Activated naive CD4-positive, alpha-beta T cell treated with anti-CD3 and anti-CD28 coated beads, Interleukin-2, amount 50 U/mL, for 72 hours (primary cell): ENCODE results near the gene CD9. TPM values are rescaled to one million over a fixed set of nuclear protein-coding genes. Genes with fewer than 3 reads are reported as not detected.
"Not testable (repeated sequence)": the region's sequence is repeated elsewhere in the genome, so short reads cannot be mapped to it uniquely, and the experiment has no call there.

Source experiments
- ATAC-seq, 2 donors: fragments of 150-1000 bp; cut with Tn5 transposase; 2 replicates each; pipeline ENCODE4 v1.10.0; 2021; ENCODE audit warnings: mild to moderate bottlenecking in 2 of 2, moderate library complexity in 2 of 2
- DNase-seq, 2 donors: peaks; one replicate each; pipeline ENCODE4 v3.0.0; 2021 to 2022; ENCODE audit warnings: low spot score in 2 of 2
- H3K27ac Mint-ChIP-seq, 2 donors: one replicate each; pipeline ENCODE4 v1.8.0; 2022; ENCODE audit warnings: mild to moderate bottlenecking in 2 of 2, mixed read lengths in 2 of 2
- H3K36me3 Mint-ChIP-seq, 2 donors: one replicate each; pipeline ENCODE4 v1.8.0; 2022; ENCODE audit warnings: mixed read lengths in 2 of 2
- H3K9me3 Mint-ChIP-seq, 2 donors: one replicate each; pipeline ENCODE4 v1.8.0; 2022; ENCODE audit warnings: mixed read lengths in 2 of 2
- total RNA-seq, 2 donors: library from RNA; stranded (reverse); gene quantifications; one replicate each; pipeline ENCODE4 v1.2.3, GENCODE V29; 2022

CD9 gene
- total RNA-seq, 2 donors from 2014 or later, result 3.4 to 27.0 TPM

DNA sequence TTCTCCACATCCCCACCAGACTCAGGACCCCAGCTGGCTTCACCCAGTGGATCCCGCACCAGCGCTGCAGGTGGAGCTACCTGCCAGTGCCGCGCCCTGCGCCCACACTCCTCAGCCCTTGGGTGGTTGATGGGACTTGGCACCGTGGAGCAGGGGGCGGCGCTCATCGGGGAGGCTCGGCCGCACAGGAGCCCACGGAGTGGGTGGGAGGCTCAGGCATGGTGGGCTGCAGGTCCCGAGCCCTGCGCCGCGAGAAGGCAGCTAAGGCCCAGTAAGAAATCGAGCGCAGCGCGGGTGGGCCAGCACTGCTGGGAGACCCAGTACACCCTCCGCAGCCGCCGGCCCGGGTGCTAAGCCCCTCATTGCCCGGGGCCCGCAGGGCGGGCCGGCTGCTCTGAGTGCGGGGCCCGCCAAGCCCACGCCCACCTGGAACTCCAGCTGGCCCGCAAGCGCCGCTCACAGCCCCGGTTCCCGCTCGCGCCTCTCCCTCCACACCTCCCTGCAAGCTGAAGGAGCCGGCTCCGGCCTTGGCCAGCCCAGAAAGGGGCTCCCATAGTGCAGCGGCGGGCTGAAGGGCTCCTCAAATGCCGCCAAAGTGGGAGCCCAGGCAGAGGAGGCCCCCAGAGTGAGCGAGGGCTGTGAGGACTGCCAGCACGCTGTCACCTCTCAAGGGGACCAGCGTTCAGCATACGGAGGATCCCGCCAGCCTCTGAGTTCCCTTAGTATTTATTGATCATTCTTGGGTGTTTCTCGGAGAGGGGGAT lies 9.3 kb upstream of the CD9 start:
- DNase-seq, H3K36me3 Mint-ChIP-seq, H3K27ac Mint-ChIP-seq, H3K9me3 Mint-ChIP-seq, ATAC-seq: not testable (repeated sequence)

DNA sequence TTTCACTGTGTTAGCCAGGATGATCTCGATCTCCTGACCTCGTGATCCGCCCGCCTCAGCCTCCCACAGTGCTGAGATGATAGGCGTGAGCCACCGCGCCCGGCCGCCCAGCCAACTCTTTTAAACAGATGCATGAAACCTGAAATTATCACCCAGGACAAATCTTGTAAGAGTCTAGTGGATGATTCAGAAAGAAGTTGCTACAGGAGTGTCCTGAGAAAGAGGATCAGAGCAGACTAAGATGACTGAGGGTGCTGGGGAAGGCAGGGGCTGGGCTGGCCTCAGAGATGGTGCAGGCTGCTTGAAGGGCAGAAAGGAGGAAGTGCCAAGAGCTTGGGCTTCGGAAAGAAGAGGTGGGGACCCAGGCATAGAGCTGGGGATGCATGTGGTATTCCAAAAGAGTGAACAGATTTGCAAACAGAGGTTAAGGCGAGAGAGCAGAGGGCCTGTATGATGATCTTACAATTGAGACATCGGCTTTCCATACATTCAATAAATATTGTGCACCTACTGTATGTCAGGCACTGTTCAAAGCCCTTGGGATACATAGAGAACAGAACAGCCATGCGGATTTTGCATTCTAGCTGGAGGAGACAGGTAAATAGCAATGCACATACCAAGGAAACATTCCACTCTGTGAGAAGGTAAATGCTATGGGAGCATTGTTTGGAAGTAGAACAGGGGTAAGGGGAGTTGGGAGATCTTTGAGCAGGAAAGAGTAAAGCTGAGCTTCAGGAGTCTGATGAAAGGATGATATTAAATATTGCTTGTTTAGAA lies 7.4 kb upstream of the CD9 start:
- DNase-seq, result no peak
- ATAC-seq, result no peak
- Mint-ChIP-seq H3K9me3 (no peaks in the 10 kb centered on the region), H3K36me3 (no peaks in the 10 kb centered on the region), H3K27ac (no peak overlapping the region)

DNA sequence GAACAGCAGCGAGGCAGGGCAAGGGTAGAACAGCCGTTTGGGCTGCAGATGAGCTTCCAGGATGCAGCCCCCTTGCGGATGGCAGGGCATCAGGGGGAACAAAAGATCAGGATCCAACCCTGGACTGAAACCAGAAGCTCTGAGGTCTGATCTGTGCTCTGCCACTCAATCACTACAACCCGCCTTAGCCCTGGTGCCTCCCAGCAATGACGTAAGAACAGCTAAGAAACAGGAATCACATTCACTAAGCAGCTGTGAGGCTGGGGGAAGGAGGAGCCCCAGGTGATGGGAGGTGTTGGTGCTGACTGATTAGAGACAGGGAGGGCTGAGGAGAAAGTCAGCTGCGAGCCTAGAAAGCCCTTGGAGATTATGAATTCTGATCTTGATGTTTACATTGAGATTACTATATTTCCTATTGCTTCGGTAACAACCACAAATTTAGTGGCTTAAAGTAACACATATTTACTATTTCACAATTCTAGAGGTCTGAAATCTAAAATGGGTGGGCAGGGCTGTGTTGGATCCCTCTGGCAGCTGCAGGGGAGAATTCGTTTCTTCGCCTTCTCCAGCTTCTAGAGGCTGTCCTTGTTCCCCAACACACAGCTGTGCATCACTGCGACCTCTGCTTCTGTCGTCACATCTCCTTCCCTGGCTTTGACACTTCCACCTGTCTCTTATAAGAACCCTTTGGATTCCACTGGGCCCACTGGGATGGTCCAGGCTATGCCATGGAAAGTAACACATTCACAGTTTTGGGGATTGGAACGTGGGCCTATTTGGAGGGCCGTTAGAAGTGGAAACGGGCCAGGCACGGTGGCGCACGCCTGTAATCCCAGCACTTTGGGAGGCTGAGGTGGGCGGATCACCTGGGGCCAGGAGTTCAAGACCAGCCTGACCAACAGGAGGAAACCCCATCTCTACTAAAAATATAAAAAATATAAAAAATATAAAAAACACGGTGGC lies 6.1 kb upstream of the CD9 start:
- DNase-seq, result no peak
- H3K36me3 Mint-ChIP-seq, result no peaks in the 10 kb centered on the region

DNA sequence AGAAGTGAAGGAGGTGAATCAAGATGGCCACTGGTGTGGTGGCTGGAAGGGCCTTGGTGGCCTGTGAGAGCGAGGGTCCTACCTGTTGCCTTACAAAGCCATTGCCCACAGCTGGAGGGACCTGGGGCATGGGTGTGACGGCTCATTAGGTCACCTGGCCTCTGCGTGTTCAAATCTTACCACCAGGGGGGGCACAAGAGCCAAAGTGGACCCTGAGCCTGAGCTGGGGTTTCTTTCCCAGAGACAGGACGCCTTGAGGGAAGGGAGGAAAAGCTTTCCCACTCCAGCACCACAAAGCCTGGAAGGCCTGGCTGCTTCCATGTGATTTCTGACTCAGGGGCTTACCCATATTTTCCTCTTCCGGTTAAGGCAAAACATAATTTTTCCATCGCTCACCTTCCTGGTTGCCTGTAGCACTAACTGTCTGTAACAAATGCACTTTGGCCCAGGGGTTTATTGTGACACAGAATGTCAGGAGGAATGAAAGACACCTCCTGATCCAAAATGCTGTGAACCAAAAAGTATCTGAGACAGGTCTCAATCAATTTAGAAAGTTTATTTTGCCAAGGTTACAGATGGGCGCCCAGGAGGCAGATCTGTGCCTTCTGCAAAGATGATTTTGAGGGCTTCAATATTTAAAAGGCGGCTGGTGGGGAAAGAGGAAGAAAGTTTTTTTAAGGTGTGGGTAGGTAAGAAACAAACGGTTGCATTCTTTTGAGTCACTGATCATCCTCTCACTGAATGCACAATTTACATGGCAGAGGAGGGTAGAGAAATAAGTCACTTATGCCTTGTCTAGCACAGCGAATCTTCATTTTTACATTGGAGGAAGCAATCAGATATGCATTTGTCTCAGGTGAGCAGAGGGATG lies 4.3 kb upstream of the CD9 start:
- Mint-ChIP-seq H3K27ac (no peak overlapping the region), H3K36me3 (no peaks in the 10 kb centered on the region), H3K9me3 (no peaks in the 10 kb centered on the region)
- ATAC-seq (peak; percentile 77 to 84), DNase-seq (peak; percentile 76 to 90)

More for the DNA sequence above, 6.1 kb upstream of the CD9 start:
- Mint-ChIP-seq H3K9me3 (no peaks in the 10 kb centered on the region), H3K27ac (no peak overlapping the region)
- ATAC-seq, result peak in 1 of 2 donors; percentile 33

DNA sequence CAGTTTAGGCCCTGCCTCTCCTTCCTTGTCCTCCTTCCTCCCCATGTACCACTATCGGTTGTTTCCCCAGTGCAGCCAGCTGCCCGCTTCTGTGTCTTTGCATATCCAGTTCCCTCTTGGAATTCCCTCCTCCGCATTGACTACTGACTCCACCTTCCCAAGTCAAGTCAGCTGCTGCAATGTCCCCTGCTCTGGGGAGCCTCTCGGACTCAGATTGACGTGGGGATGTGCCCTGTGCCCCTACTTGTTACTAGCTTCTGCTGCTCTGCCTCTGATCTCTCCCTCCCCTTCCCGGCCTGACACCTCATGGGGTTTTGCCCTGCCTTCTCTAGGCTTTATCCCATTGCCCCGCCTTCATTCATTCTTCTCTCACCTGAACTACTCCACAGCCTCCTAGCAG lies 2.1 kb upstream of the CD9 start:
- no peak overlapping the region for H3K27ac Mint-ChIP-seq
- no peak for ATAC-seq
- no peaks in the 10 kb centered on the region for H3K9me3 Mint-ChIP-seq
- H3K36me3 Mint-ChIP-seq, result no peaks in the 10 kb centered on the region
- DNase-seq, result no peak

DNA sequence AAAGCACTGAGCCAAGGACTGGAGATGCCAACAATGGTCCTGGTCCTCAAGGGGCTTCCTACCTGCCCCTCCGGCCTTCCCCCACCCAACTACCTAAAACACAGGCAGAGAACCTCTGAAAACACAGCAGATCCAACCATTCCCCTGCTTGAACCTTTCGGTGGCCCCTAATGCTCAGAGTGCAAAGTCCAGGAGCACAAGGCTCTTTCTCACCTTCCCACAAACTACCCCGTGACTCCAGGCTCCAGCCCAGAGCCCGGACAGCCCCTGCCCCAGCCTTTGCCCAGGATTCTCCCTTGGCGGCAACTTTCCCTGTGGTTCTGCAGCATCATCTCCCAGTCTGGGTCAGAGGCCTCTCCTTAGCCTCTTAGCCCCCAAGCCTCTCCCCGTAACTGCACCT lies 1.6 kb upstream of the CD9 start:
- DNase-seq, result no peak
- Mint-ChIP-seq H3K27ac (no peak overlapping the region), H3K9me3 (no peaks in the 10 kb centered on the region), H3K36me3 (no peaks in the 10 kb centered on the region)
- ATAC-seq, result no peak

DNA sequence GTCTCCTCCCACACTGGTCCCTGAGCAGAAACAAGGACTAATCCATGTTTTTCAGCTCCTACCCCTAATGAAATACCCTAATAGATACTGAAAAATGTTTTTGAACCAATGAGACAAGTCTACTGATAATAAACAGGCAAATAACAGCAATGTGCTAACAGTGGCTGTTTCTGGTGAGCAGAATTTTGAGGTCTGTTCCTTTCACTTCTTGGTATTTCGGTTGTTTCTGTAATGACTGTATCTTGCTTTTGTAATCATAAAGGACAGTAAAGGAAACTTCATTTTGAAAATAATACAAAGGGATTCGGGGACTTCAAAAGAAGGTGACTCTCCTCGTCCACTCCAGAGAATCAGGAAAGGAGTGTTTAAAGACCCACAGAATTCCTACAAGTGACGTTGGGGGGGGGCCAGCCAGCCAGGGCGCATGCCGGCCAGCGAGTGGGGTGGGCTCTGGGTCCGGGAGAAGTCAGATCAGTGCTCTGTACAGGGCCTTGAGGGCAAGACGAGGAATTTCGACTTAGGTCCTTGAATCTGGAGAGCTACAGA lies 1.1 kb upstream of the CD9 start:
- no peak overlapping the region for H3K27ac Mint-ChIP-seq
- H3K9me3 Mint-ChIP-seq, result no peaks in the 10 kb centered on the region
- ATAC-seq (peak in 1 of 2 donors; percentile 29), DNase-seq (no peak)
- no peaks in the 10 kb centered on the region for H3K36me3 Mint-ChIP-seq

DNA sequence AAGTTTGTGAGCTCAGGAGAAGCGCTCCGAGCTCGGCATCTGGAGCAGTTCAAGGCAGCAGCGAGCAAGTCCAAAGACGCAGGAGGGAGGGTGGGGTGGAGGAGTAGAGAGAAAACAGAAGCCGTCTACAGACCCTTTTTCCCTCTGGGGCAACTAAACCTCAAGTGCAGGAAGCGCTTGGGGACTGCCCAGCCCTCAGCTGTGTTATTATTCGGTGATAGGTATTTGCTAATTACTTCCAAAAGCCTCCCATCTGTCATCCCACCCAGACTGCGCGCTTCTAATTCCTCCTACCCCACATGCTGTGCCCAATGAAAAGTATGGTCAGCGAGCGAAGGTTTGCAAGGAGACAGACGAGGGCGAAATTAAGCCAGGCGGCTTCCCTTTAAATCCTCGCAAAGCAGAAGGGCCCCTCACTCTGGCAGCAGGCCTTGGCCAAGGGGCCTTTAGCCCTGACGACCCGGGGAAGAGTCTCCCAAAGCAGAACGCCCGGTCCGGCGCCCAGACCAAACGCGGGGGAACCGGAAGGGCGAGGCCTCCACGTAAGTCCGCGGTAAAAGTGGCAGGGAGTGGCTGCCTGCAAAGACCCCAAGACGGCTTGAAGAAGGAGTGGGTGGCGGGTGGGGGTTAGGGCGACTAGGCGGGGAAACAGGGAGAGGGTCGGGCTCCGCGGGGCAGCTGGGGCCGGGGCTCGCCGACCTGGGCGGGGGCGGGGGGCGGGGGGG lies 507 bp upstream of the CD9 start:
- DNase-seq (no peak), ATAC-seq (no peak)
- Mint-ChIP-seq H3K9me3 (no peaks in the 10 kb centered on the region), H3K27ac (no peak overlapping the region), H3K36me3 (no peaks in the 10 kb centered on the region)

DNA sequence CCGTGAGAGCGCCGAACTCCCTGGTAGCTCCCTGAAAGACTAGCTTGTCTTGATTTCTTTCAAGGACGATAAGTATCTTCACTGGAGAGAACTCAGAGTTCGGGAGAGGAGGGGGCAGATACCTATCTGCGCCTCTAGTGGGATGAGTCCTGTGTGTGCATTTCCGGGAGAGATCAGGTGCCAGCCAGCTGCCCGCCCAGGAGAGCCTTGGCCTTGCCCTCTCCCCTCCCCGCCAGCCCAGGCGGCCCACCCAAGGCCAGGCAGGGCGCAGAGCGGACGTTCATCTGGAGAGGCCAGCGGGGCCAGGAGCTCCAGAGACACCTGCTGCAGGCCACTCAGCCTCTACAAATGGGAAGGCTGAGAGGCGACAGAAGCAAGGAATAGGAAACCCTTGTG lies 1.0 kb downstream of the CD9 start:
- Mint-ChIP-seq H3K9me3 (no peaks in the 10 kb centered on the region), H3K36me3 (no peaks in the 10 kb centered on the region), H3K27ac (no peak overlapping the region)
- peak; percentile 14 to 29 for ATAC-seq
- DNase-seq, result no peak

DNA sequence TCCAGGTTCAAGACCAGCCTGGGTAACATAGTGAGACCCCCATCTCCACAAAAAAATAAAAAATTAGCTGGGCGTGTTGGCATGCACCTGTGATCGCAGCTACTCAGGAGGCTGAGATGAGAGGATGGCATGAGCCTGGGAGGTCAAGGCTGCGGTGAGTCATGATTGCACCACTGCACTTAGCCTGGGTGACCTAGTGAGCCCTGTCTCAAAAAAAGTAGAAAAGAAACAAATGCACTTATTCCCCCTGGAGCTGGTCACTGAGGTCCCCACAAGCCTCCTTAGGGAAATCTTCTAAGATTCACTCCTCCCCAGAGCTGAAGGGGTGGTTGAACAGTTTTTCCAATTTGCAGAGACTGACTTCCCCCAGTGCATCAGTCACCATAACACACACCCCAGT lies 1.6 kb downstream of the CD9 start:
- no peaks in the 10 kb centered on the region for H3K36me3 Mint-ChIP-seq
- H3K27ac Mint-ChIP-seq, result no peak overlapping the region
- DNase-seq (no peak), ATAC-seq (no peak)
- H3K9me3 Mint-ChIP-seq, result no peaks in the 10 kb centered on the region

DNA sequence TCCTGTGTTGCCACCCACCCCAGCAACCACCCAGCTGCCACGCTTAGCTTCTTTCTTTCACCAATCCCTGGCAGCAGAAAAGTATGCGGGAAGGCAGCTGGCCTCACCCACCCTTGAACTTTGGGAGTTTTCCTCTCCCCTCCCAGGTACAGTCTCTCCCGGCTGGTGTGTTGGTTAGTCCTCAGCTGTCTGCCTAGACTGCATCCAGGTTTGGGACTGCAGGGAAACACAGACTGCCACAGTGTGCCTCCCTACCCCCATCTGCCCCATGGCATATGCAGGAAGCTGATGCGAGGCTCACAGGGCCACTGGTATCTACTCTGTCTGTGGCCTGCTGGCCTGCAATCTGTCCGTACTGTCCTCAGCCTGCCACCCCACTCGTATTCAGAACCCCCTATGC lies 2.1 kb downstream of the CD9 start:
- Mint-ChIP-seq H3K9me3 (no peaks in the 10 kb centered on the region), H3K36me3 (no peaks in the 10 kb centered on the region), H3K27ac (peak overlapping the region in 1 of 2 donors; percentile 26)
- ATAC-seq, result no peak
- DNase-seq, result no peak

DNA sequence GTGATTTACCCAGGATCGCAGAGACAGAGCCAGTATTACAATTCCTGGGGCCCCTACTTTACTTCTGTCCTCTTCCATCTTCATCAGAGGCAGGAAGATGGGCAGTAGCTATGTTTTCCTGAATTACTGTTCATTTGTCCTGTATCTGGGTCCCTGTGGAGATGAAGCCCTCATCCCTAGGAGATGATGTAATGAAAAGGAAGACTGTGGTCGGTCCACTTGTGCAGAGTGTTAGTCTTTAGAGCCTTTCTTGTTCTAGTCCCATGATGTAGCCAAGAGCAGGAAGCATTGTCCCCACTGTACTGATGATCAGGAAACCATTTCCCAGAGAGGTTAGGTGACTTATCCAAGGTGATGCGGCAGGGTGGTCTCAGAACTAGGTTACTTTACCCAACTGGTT lies 2.6 kb downstream of the CD9 start:
- no peaks in the 10 kb centered on the region for H3K36me3 Mint-ChIP-seq
- H3K27ac Mint-ChIP-seq, result no peak overlapping the region
- H3K9me3 Mint-ChIP-seq, result no peaks in the 10 kb centered on the region
- DNase-seq, result no peak
- no peak for ATAC-seq

DNA sequence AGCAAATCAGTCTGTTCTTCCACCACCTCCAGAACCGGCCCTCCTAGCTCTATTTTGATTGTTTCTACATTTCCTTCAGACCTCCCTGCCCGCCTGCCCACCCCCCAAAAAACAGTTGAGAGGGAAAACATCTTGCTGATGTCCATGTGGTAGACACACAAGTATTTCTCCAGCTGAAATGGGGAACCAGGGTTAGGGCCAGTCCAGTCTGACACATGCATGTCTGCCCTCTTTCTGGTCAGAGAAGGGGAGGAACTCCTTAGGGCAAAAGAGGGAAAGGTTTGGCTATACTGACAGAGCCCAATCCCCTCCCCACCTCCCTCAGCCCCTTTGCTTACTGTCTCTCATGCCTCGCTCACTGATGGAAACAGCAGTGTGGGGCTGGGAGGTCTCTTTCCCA lies 3.4 kb downstream of the CD9 start:
- Mint-ChIP-seq H3K36me3 (no peaks in the 10 kb centered on the region), H3K27ac (no peak overlapping the region)
- ATAC-seq, result no peak

DNA sequence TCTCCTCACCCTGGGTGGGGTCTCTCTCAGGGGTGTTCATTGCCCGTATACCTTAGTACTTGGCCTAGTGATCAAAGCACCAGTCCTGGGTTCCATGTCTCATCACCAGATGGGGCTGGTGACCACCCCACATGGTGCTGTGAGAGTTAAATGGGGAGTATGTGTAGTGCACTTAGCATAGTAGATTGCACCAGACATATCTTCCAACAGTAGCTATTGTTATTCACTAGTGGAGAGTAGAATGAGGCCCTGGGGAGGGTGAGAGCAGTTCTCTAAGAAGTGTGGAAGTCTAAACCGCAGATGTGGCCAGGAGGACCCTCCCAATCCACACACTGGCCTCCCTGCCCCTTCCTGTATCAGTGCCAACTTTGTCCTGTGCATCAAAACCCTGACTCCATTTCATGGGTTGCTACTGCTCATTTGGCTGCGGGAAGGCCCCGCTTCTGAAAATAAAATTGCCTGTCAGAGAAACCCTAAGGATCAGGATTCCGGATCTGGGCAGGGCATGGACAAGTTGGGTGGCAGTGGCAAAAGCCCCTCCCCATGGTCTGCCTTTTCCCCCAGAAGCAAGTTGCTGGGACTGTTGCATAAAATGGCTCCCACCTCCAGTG lies 4.4 kb downstream of the CD9 start:
- no peaks in the 10 kb centered on the region for H3K36me3 Mint-ChIP-seq
- H3K9me3 Mint-ChIP-seq, result no peaks in the 10 kb centered on the region
- DNase-seq (no peak), ATAC-seq (no peak)
- H3K27ac Mint-ChIP-seq, result no peak overlapping the region

More for the DNA sequence above, 3.4 kb downstream of the CD9 start:
- no peaks in the 10 kb centered on the region for H3K9me3 Mint-ChIP-seq
- DNase-seq, result no peak

DNA sequence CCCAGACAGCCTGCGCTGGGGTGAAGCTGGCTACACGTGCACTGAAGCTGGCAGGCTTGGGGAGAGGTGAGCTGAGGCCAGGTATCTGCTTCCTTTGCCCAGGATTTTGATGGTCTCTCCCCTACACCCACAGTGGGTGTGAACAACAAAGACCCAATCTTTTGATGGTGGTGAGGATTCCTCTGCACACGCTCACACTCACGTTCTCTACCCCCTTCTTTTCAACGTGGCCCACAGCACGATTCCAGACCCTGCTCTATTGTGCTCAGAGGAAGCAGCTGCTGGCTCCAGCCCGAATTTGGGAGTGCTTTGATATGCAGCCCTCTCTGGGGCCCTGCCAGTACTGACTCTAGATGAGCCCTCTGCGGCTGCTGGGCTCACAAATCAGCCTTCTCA lies 4.9 kb downstream of the CD9 start:
- Mint-ChIP-seq H3K9me3 (no peaks in the 10 kb centered on the region), H3K27ac (no peak overlapping the region), H3K36me3 (no peaks in the 10 kb centered on the region)
- ATAC-seq, result no peak
- DNase-seq, result no peak
